Measurements from ENCODE around the gene LIMS2.

DNA sequence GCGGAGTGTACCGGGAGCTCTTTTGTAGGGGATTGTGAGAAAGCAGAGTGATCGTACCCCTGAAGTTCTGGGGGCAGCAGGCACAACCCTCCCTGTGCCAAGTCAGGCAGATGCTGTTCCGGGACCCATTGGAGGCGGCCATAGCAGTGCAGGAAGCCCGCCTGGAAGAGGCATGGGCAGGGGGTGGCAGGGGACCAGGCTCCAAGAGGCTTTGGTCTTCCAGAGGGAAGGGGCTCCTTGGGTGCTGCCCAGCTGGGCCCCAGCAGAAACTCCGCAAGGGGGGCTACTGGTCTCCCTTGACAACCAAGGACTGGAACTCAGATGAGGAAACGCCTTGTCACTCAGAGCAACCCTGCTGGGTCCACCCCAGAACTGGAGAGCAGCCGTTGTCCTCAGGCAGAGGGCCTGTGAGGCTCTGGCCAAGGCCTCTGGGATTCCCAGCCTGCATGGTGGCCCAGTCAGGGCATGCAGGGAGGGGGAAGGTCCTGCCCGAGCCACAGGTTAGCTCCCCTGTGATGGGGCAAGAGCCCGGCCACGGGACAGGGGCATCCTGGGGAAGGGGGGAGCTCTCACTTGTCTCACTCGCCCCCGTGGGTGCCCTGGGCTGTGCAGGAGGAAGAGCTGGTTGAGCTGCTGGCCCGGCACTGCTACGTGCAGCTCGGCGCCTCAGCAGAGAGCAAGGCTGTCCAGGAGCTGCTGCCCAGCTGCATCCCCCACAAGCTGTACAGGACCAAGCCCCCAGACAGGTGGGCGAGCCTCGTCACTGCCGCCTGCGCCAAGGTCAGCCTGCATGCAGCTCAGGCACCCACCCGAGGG lies 50.4 kb downstream of the LIMS2 start:
- TF ChIP-seq, protein P1, sequence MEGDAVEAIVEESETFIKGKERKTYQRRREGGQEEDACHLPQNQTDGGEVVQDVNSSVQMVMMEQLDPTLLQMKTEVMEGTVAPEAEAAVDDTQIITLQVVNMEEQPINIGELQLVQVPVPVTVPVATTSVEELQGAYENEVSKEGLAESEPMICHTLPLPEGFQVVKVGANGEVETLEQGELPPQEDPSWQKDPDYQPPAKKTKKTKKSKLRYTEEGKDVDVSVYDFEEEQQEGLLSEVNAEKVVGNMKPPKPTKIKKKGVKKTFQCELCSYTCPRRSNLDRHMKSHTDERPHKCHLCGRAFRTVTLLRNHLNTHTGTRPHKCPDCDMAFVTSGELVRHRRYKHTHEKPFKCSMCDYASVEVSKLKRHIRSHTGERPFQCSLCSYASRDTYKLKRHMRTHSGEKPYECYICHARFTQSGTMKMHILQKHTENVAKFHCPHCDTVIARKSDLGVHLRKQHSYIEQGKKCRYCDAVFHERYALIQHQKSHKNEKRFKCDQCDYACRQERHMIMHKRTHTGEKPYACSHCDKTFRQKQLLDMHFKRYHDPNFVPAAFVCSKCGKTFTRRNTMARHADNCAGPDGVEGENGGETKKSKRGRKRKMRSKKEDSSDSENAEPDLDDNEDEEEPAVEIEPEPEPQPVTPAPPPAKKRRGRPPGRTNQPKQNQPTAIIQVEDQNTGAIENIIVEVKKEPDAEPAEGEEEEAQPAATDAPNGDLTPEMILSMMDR (IDR thresholded peaks at IDR 0.05): no peak
- TF ChIP-seq ZFX (IDR thresholded peaks at IDR 0.05; ENCODE audit: borderline replicate concordance): no peak
